Liver (tissue), 9 donors: ENCODE data around the gene PLVAP. TPM values are rescaled to one million over a fixed set of nuclear protein-coding genes. Genes with fewer than 3 reads are reported as not detected.

Source experiments
- DNase-seq: peaks from one replicate; pipeline ENCODE4 v3.0.0-alpha.2; 2017; ENCODE audit warnings: low spot score
- H3K27ac ChIP-seq, 2 donors: one replicate each; pipeline ENCODE4 v1.7.0; 2013; ENCODE audit warnings: inconsistent platforms in 2 of 2, low read length in 2 of 2, control low read depth in 1 of 2, low read depth in 1 of 2, mild to moderate bottlenecking in 1 of 2
- H3K27me3 ChIP-seq, 4 donors: one replicate each; pipeline versions ENCODE4 v1.6.1 to v1.7.0; 2013; ENCODE audit warnings: low read length in 3 of 4, inconsistent platforms in 1 of 4, mild to moderate bottlenecking in 1 of 4, moderate library complexity in 1 of 4; ENCODE audit not compliant: control insufficient read depth in 4 of 4, insufficient read depth in 4 of 4
- H3K36me3 ChIP-seq, 4 donors: one replicate each; pipeline versions ENCODE4 v1.6.1 to v1.7.0; 2013; ENCODE audit warnings: low read length in 3 of 4, mild to moderate bottlenecking in 3 of 4, low read depth in 1 of 4, moderate library complexity in 1 of 4; ENCODE audit not compliant: control insufficient read depth in 4 of 4, insufficient read depth in 3 of 4
- H3K4me1 ChIP-seq, 4 donors: one replicate each; pipeline versions ENCODE4 v1.6.1 to v1.7.0; 2013; ENCODE audit warnings: low read length in 3 of 4, mild to moderate bottlenecking in 3 of 4, moderate library complexity in 1 of 4; ENCODE audit not compliant: control insufficient read depth in 4 of 4, insufficient read depth in 4 of 4
- H3K4me3 ChIP-seq, 3 donors: one replicate each; pipeline versions ENCODE4 v1.6.1 to v1.7.0; 2013; ENCODE audit warnings: low read length in 3 of 3, control low read depth in 1 of 3, low read depth in 1 of 3, mild to moderate bottlenecking in 1 of 3
- H3K9ac ChIP-seq, 2 donors: one replicate each; pipeline ENCODE4 v1.7.0; 2013; ENCODE audit warnings: low read length in 2 of 2, mild to moderate bottlenecking in 2 of 2, moderate library complexity in 2 of 2, control low read depth in 1 of 2, low read depth in 1 of 2
- H3K9me3 ChIP-seq, 4 donors: one replicate each; pipeline versions ENCODE4 v1.6.1 to v1.7.0; 2013; ENCODE audit warnings: low read length in 3 of 4; ENCODE audit not compliant: control insufficient read depth in 4 of 4
- CTCF ChIP-seq: fragments of 150-350 bp; IDR thresholded peaks from 2 replicates; pipeline ENCODE4 v1.5.1; 2017; ENCODE audit warnings: improper control_type of control experiment, low read depth, low read length; ENCODE audit not compliant: missing input control
- EGR1 ChIP-seq, 2 donors: IDR thresholded peaks; 2 replicates each; pipeline ENCODE4 v1.6.1; 2016 to 2018; ENCODE audit warnings: antibody characterized with exemption in 2 of 2, low read depth in 2 of 2
- FOXA1 ChIP-seq: IDR thresholded peaks from 2 replicates; pipeline ENCODE4 v1.6.1; 2016; ENCODE audit warnings: antibody characterized with exemption
- FOXA2 ChIP-seq: IDR thresholded peaks from 2 replicates; pipeline ENCODE4 v1.6.1; 2016; ENCODE audit warnings: antibody characterized with exemption
- GABPA ChIP-seq, 2 donors: IDR thresholded peaks in 1 of 2; conservative IDR thresholded peaks in 1 of 2; 2 replicates each; pipeline ENCODE4 v1.6.1; 2016; ENCODE audit warnings: antibody characterized with exemption in 2 of 2, mild to moderate bottlenecking in 1 of 2, moderate library complexity in 1 of 2
- HNF4A ChIP-seq, 2 donors: conservative IDR thresholded peaks; 2 replicates each; pipeline ENCODE4 v1.6.1; 2016; ENCODE audit warnings: antibody characterized with exemption in 2 of 2, mild to moderate bottlenecking in 2 of 2
- HNF4G ChIP-seq: IDR thresholded peaks from 2 replicates; pipeline ENCODE4 v1.6.1; 2016; ENCODE audit warnings: antibody characterized with exemption
- JUND ChIP-seq, 2 donors: IDR thresholded peaks; 2 replicates each; pipeline ENCODE4 v1.6.1; 2016; ENCODE audit warnings: antibody characterized with exemption in 2 of 2
- NR2F2 ChIP-seq: IDR thresholded peaks from 2 replicates; pipeline ENCODE4 v1.6.1; 2016; ENCODE audit warnings: antibody characterized with exemption
- RAD21 ChIP-seq, 2 donors: IDR thresholded peaks; 2 replicates each; pipeline ENCODE4 v1.6.1; 2016; ENCODE audit warnings: antibody characterized with exemption in 2 of 2, mild to moderate bottlenecking in 2 of 2
- RXRA ChIP-seq, 2 donors: IDR thresholded peaks; 2 replicates each; pipeline ENCODE4 v1.6.1; 2017 to 2018; ENCODE audit warnings: antibody characterized with exemption in 2 of 2, mild to moderate bottlenecking in 1 of 2
- SP1 ChIP-seq: IDR thresholded peaks from 2 replicates; pipeline ENCODE4 v1.6.1; 2018; ENCODE audit warnings: antibody characterized with exemption, mild to moderate bottlenecking
- TAF1 ChIP-seq: conservative IDR thresholded peaks from 2 replicates; pipeline ENCODE4 v1.6.1; 2016; ENCODE audit warnings: antibody characterized with exemption, mild to moderate bottlenecking
- YY1 ChIP-seq: IDR thresholded peaks from 2 replicates; pipeline ENCODE4 v1.6.1; 2016; ENCODE audit warnings: antibody characterized with exemption, mild to moderate bottlenecking
- WGBS: extraction: QIAGEN DNeasy Blood & Tissue Kit; methylation state at CpG from one replicate; pipeline ENCODE4 v1.1.7; 2013; 5-methylcytosine and 5-hydroxymethylcytosine counted together
- polyA plus RNA-seq, 2 donors: library from polyadenylated mRNA; stranded (reverse) in 1 of 2; unstranded in 1 of 2; fragments of 200-250 nt in 1 of 2; fragments of >200 nt in 1 of 2; fragmentation: Nextera tagmentation in 1 of 2; extraction: Ambion mirVana in 1 of 2; gene quantifications; one replicate each; pipeline versions ENCODE4 v1.2.1 to v1.2.3, GENCODE V29; 2013 to 2015
- total RNA-seq, 2 donors: library from RNA; depleted of rRNA; stranded (reverse); fragments of >200 nt; gene quantifications; one replicate each; pipeline ENCODE4 v1.2.3, GENCODE V29; 2014
- TF ChIP-seq, protein P1 (sequence below): IDR thresholded peaks from 2 replicates; pipeline ENCODE4 v1.6.1; 2016; ENCODE audit warnings: antibody characterized with exemption, mild to moderate bottlenecking
- TF ChIP-seq, protein P2 (sequence below): IDR thresholded peaks from 2 replicates; pipeline ENCODE4 v1.6.1; 2016; ENCODE audit warnings: antibody characterized with exemption
- TF ChIP-seq, protein P3 (sequence below): IDR thresholded peaks from 2 replicates; pipeline ENCODE4 v1.6.1; 2016; ENCODE audit warnings: antibody characterized with exemption
- donor health status: healthy.
- donor health status: healthy.
- donor health status: healthy.
- donor health status: healthy.
- donor health status: healthy.

The PLVAP gene
- total and polyA plus RNA-seq, 4 donors: 4.2 to 11.8 (median 8.6) TPM

DNA sequence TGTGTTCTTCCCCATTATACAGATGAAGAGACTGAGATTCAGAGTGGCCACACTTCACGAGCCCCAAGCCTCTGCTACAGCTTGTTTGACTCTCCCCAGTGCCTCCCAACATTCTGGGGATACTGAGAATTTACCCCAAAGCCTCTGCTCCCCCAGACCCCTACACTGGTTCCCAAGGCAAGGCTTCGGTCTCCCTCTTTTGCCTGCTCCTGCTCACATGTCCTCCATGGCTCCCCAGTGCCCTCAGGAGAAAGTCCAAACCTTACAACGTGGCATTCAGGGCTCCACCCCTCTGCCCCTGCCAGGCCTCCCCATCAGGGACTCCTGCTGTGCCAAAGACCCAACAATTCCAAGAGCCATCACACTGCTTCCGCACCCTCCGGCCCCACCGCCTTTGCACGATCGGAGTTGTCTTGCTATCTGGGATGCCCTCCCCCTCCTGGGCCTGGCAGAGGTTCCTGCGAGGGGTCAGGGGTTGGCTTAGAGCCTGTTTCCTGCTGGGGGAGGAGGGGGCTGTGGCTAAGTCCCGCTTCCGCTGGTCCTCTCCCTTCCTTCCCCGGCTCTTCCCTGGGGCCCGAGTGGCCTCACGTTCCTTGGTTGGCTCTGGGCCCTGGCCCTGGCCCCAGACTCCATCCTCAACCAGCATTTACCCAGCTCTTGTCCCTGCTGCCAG, 24.4 kb downstream of the PLVAP start:
- no peak overlapping the region for H3K9ac ChIP-seq
- no peak for DNase-seq
- H3K4me3 ChIP-seq: no peak overlapping the region
- no peak overlapping the region for H3K27ac ChIP-seq
- no peaks in the 10 kb centered on the region for H3K36me3 ChIP-seq
- no peaks in the 10 kb centered on the region for H3K9me3 ChIP-seq
- 53% methylated on average over 14 of the region's 14 CpGs for WGBS
- TF ChIP-seq HNF4G (no peak), NR2F2 (peak; percentile 93)
- H3K27me3 ChIP-seq: no peaks in the 10 kb centered on the region
- H3K4me1 ChIP-seq: no peaks in the 10 kb centered on the region

DNA sequence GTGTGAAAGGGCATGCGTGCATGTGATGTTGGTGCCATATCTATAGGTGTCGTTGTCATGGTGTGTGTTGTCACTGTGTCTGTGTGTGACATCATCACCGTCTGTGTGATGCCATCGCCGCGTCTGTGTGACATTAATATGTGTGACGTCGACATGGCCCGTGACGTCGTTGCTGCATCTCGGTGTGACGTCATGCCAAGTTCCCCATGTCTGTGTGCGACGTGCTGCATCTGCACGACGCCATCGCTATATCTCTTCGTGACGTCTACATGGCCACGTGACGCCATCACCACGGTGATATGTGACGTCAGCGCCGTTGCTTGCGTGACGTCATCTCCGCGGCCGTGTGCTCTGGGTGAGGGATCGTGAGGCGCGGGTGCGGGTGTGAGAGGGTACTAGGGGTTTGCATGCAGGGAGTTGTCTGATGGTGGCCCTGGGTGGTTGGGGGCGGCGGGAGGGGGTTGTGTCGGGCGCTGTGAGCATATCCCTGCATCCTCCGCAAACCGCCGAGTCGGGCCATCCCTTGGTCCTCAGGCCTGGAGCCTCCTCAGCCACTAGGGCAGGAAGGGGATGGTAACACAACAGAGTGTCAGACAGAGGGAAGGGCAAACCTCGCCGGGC, 25.2 kb downstream of the PLVAP start:
- Histone ChIP-seq H3K27me3 (no peaks in the 10 kb centered on the region), H3K9me3 (no peaks in the 10 kb centered on the region), H3K36me3 (no peaks in the 10 kb centered on the region), H3K4me3 (no peak overlapping the region), H3K4me1 (no peaks in the 10 kb centered on the region), H3K9ac (no peak overlapping the region), H3K27ac (no peak overlapping the region)
- DNase-seq: no peak
- TF ChIP-seq FOXA2 (no peak), HNF4A (conservative IDR thresholded peaks at IDR 0.05) (no peak), YY1 (no peak), SP1 (no peak), FOXA1 (no peak), JUND (IDR thresholded peaks at IDR 0.05) (no peak), RAD21 (IDR thresholded peaks at IDR 0.05) (no peak)
- WGBS: 88% methylated on average over 45 of the region's 45 CpGs

DNA sequence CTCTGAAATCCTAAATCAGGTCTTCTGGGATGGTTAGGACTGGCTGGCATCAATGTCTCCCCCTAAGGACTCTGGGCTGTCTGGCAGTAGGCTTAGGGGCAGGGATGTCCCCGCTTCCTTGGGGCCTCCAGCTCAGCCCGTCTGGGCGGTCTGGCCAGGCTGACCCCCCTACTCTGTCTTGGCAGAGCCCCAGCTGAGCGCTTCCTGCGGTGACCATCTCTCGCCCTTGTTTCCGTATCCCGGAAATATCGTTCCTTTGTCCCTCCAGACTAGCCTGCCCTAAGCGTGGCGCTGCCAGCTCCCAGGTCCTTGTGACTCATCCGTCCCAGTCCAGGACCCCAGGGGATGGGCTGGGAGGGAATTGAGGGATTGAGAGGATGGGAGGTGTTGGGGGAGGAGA, 28.4 kb downstream of the PLVAP start:
- 12% methylated on average over 12 of the region's 12 CpGs for WGBS
- H3K27ac ChIP-seq: no peak overlapping the region
- H3K27me3 ChIP-seq: no peaks in the 10 kb centered on the region
- no peaks in the 10 kb centered on the region for H3K4me1 ChIP-seq
- H3K36me3 ChIP-seq: peaks cover 0 to 3% (median 0%) of the 10 kb centered on the region in 4 donors
- no peak for DNase-seq
- no peaks in the 10 kb centered on the region for H3K9me3 ChIP-seq
- TF ChIP-seq NR2F2: peak; percentile 58
- TF ChIP-seq YY1: no peak
- TF ChIP-seq HNF4A (conservative IDR thresholded peaks at IDR 0.05): no peak
- H3K9ac ChIP-seq: no peak overlapping the region
- H3K4me3 ChIP-seq: no peak overlapping the region

GRCh38 chr19:17347877-17348276, 29.3 kb downstream of the PLVAP start:
- WGBS: 70% methylated on average over 2 of the region's 2 CpGs
- DNase-seq: no peak
- no peaks in the 10 kb centered on the region for H3K4me1 ChIP-seq
- no peak overlapping the region for H3K9ac ChIP-seq
- no peaks in the 10 kb centered on the region for H3K27me3 ChIP-seq
- peaks cover 0 to 3% (median 0%) of the 10 kb centered on the region in 4 donors for H3K36me3 ChIP-seq
- peak overlapping the region in 1 of 2 donors; percentile 5 for H3K27ac ChIP-seq
- no peak overlapping the region for H3K4me3 ChIP-seq
- H3K9me3 ChIP-seq: no peaks in the 10 kb centered on the region
- no peak for TF ChIP-seq SP1
- TF ChIP-seq FOXA1: no peak
- TF ChIP-seq GABPA (IDR thresholded peaks at IDR 0.05 in 1 of 2, conservative IDR thresholded peaks at IDR 0.05 in 1 of 2): no peak
- no peak for TF ChIP-seq EGR1 (IDR thresholded peaks at IDR 0.05; ENCODE audit: low read depth in 2 of 2)
- TF ChIP-seq CTCF: no peak
- no peak for TF ChIP-seq HNF4A (conservative IDR thresholded peaks at IDR 0.05)
- no peak for TF ChIP-seq RXRA (IDR thresholded peaks at IDR 0.05)
- TF ChIP-seq, protein P1, sequence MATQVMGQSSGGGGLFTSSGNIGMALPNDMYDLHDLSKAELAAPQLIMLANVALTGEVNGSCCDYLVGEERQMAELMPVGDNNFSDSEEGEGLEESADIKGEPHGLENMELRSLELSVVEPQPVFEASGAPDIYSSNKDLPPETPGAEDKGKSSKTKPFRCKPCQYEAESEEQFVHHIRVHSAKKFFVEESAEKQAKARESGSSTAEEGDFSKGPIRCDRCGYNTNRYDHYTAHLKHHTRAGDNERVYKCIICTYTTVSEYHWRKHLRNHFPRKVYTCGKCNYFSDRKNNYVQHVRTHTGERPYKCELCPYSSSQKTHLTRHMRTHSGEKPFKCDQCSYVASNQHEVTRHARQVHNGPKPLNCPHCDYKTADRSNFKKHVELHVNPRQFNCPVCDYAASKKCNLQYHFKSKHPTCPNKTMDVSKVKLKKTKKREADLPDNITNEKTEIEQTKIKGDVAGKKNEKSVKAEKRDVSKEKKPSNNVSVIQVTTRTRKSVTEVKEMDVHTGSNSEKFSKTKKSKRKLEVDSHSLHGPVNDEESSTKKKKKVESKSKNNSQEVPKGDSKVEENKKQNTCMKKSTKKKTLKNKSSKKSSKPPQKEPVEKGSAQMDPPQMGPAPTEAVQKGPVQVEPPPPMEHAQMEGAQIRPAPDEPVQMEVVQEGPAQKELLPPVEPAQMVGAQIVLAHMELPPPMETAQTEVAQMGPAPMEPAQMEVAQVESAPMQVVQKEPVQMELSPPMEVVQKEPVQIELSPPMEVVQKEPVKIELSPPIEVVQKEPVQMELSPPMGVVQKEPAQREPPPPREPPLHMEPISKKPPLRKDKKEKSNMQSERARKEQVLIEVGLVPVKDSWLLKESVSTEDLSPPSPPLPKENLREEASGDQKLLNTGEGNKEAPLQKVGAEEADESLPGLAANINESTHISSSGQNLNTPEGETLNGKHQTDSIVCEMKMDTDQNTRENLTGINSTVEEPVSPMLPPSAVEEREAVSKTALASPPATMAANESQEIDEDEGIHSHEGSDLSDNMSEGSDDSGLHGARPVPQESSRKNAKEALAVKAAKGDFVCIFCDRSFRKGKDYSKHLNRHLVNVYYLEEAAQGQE: no peak
- TF ChIP-seq JUND (IDR thresholded peaks at IDR 0.05): no peak
- TF ChIP-seq TAF1: no peak
- TF ChIP-seq NR2F2: no peak
- no peak for TF ChIP-seq FOXA2
- TF ChIP-seq RAD21 (IDR thresholded peaks at IDR 0.05): no peak
- TF ChIP-seq, protein P2, sequence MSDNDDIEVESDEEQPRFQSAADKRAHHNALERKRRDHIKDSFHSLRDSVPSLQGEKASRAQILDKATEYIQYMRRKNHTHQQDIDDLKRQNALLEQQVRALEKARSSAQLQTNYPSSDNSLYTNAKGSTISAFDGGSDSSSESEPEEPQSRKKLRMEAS: no peak
- no peak for TF ChIP-seq YY1
- TF ChIP-seq, protein P3, sequence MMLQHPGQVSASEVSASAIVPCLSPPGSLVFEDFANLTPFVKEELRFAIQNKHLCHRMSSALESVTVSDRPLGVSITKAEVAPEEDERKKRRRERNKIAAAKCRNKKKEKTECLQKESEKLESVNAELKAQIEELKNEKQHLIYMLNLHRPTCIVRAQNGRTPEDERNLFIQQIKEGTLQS: no peak
- TF ChIP-seq HNF4G: no peak
